B cell (primary cell): ENCODE results near the gene SNRNP48. TPM values are rescaled to one million over a fixed set of nuclear protein-coding genes. Genes with fewer than 3 reads are reported as not detected.

Experiments
- ATAC-seq: fragments of 200-7000 bp; cut with Tn5 transposase; one replicate; pipeline ENCODE4 v1.10.0; 2021; ENCODE audit warnings: low read depth, mild to moderate bottlenecking, moderate number of reproducible peaks, moderate library complexity
- CTCF ChIA-PET: fragments of 350-600 bp; sonication (Branson Sonifier 250); formaldehyde crosslinking; loops from one replicate; lab custom pipeline; 2021; ENCODE audit warnings: antibody characterized with exemption, inconsistent platforms; lab: Charles Lee
- POLR2A ChIA-PET: fragments of 350-600 bp; sonication (Branson Sonifier 250); formaldehyde crosslinking; loops from one replicate; lab custom pipeline; 2021; ENCODE audit warnings: antibody characterized with exemption; lab: Charles Lee
- DNase-seq: peaks from one replicate; pipeline ENCODE4 v3.0.0; 2013
- H2AFZ ChIP-seq: 2 replicates; pipeline ENCODE4 v1.6.1; 2012; ENCODE audit warnings: mild to moderate bottlenecking, low read depth, low read length; ENCODE audit not compliant: insufficient read depth, poor library complexity, severe bottlenecking
- H3K27ac ChIP-seq, 2 donors: 1 replicate in 1 of 2; 2 replicates in 1 of 2; pipeline ENCODE4 v1.5.1; 2012 to 2013; ENCODE audit warnings: low read length in 2 of 2, mild to moderate bottlenecking in 2 of 2, moderate library complexity in 1 of 2
- H3K27me3 ChIP-seq, 4 experiments: fragments of 200-600 bp in 1 of 4; sonication (generic) in 1 of 4; replicated peaks in 1 of 4; 1 replicate in 2 of 4; 2 replicates in 2 of 4; pipeline versions ENCODE4 v1.6.1 to v1.7.0; 2013 to 2016; ENCODE audit warnings: low read length in 3 of 4, mild to moderate bottlenecking in 2 of 4, mixed read lengths in 1 of 4, moderate library complexity in 1 of 4; ENCODE audit not compliant: insufficient read depth in 4 of 4, control insufficient read depth in 3 of 4; ENCODE audit errors: control extremely low read depth in 1 of 4
- H3K36me3 ChIP-seq, 2 experiments: replicated peaks in 1 of 2; 1 replicate in 1 of 2; 2 replicates in 1 of 2; pipeline versions ENCODE4 v1.6.1 to v1.7.1; 2013; ENCODE audit warnings: low read length in 1 of 2; ENCODE audit not compliant: insufficient read depth in 2 of 2, control insufficient read depth in 1 of 2; ENCODE audit errors: control extremely low read depth in 1 of 2, extremely low read depth in 1 of 2
- H3K4me1 ChIP-seq, 2 donors: fragments of 200-600 bp in 1 of 2; sonication (generic) in 1 of 2; 1 replicate in 1 of 2; 2 replicates in 1 of 2; pipeline versions ENCODE4 v1.5.1 to v1.6.1; 2013 to 2017; ENCODE audit warnings: low read length in 2 of 2; ENCODE audit not compliant: control insufficient read depth in 2 of 2, insufficient read depth in 2 of 2
- H3K4me2 ChIP-seq: replicated peaks from 2 replicates; pipeline ENCODE3; 2012; ENCODE audit warnings: mild to moderate bottlenecking, low read depth, low read length; ENCODE audit not compliant: poor library complexity, severe bottlenecking
- H3K4me3 ChIP-seq, 5 experiments: fragments of 200-600 bp in 1 of 5; sonication (generic) in 1 of 5; 1 replicate in 3 of 5; 2 replicates in 2 of 5; pipeline versions ENCODE4 v1.5.1 to v1.7.0; 2011 to 2016; ENCODE audit warnings: low read length in 4 of 5, mild to moderate bottlenecking in 4 of 5, low read depth in 2 of 5, control low read depth in 1 of 5, moderate library complexity in 1 of 5; ENCODE audit not compliant: insufficient read depth in 1 of 5; ENCODE audit errors: control extremely low read depth in 1 of 5, extremely low read depth in 1 of 5
- H3K79me2 ChIP-seq: fragments of 200-600 bp; sonication (generic); one replicate; pipeline ENCODE4 v1.6.0; 2016; ENCODE audit warnings: low read length; ENCODE audit not compliant: control insufficient read depth, insufficient read depth
- H3K9ac ChIP-seq: fragments of 200-600 bp; sonication (generic); 2 replicates; pipeline ENCODE4 v1.6.1; 2017; ENCODE audit warnings: mild to moderate bottlenecking, low read length, moderate library complexity
- H3K9me3 ChIP-seq, 3 donors: one replicate each; pipeline versions ENCODE4 v1.6.1 to v1.7.1; 2013; ENCODE audit warnings: low read length in 2 of 3; ENCODE audit not compliant: control insufficient read depth in 2 of 3, insufficient read depth in 1 of 3; ENCODE audit errors: control extremely low read depth in 1 of 3
- H4K20me1 ChIP-seq: 2 replicates; pipeline ENCODE4 v1.6.0; 2012; ENCODE audit warnings: mild to moderate bottlenecking, low read length; ENCODE audit not compliant: insufficient read depth, control insufficient read depth, poor library complexity, severe bottlenecking
- H3K27ac Mint-ChIP-seq: one replicate; pipeline ENCODE4 v1.8.0; 2021; ENCODE audit warnings: mixed read lengths
- H3K27me3 Mint-ChIP-seq: one replicate; pipeline ENCODE4 v1.8.0; 2021; ENCODE audit warnings: mixed read lengths
- H3K4me1 Mint-ChIP-seq: one replicate; pipeline ENCODE4 v1.8.0; 2021; ENCODE audit warnings: mixed read lengths
- H3K4me3 Mint-ChIP-seq: one replicate; pipeline ENCODE4 v1.8.0; 2021; ENCODE audit warnings: mixed read lengths
- H3K9me3 Mint-ChIP-seq: one replicate; pipeline ENCODE4 v1.8.0; 2022; ENCODE audit warnings: mixed read lengths; ENCODE audit not compliant: insufficient read depth
- EZH2 ChIP-seq: IDR thresholded peaks from 2 replicates; pipeline ENCODE4 v1.6.1; 2012; ENCODE audit warnings: borderline replicate concordance, low read depth, mild to moderate bottlenecking, moderate library complexity, low read length; ENCODE audit not compliant: insufficient read depth, poor library complexity, severe bottlenecking
- WGBS: methylation state at CpG from one replicate; pipeline ENCODE4 v1.1.5; 2013; ENCODE audit warnings: missing lambda C conversion rate; ENCODE audit not compliant: insufficient coverage; 5-methylcytosine and 5-hydroxymethylcytosine counted together
- intact Hi-C: fragments of 100-400 bp; cut with micrococcal nuclease; formaldehyde crosslinking; loops from one replicate; pipeline ENCODE4 v1.10.0; 2022
- polyA minus RNA-seq: library from RNA; depleted of rRNA, polyadenylated mRNA; stranded (reverse); fragments of >200 nt; gene quantifications from 2 replicates; pipeline ENCODE4 v1.2.3, GENCODE V29; 2012
- polyA plus RNA-seq: library from polyadenylated mRNA; depleted of rRNA; stranded (reverse); fragments of >200 nt; gene quantifications from 2 replicates; pipeline ENCODE4 v1.2.3, GENCODE V29; 2012
- total RNA-seq, 2 donors: library from RNA; stranded (reverse); fragments of 120-200 nt in 1 of 2; gene quantifications; 1 replicate in 1 of 2; 2 replicates in 1 of 2; pipeline versions ENCODE4 v1.2.3 to v1.2.4, GENCODE V29; 2013 to 2022
- TF ChIP-seq, protein P1 (sequence below): fragments of 200-600 bp; IDR thresholded peaks from one replicate; pipeline ENCODE4 v1.8.0; 2022; ENCODE audit warnings: antibody characterized with exemption, mild to moderate bottlenecking

The SNRNP48 gene, protein sequence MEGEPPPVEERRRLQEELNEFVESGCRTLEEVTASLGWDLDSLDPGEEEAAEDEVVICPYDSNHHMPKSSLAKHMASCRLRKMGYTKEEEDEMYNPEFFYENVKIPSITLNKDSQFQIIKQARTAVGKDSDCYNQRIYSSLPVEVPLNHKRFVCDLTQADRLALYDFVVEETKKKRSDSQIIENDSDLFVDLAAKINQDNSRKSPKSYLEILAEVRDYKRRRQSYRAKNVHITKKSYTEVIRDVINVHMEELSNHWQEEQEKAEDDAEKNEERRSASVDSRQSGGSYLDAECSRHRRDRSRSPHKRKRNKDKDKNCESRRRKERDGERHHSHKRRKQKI
- total RNA-seq (22.9 and 25.3 TPM in 2 replicates), polyA plus RNA-seq (8.9 and 11.7 TPM in 2 replicates), polyA minus RNA-seq (4.9 and 8.0 TPM in 2 replicates)
- 16.2 TPM for total RNA-seq (2013)

DNA sequence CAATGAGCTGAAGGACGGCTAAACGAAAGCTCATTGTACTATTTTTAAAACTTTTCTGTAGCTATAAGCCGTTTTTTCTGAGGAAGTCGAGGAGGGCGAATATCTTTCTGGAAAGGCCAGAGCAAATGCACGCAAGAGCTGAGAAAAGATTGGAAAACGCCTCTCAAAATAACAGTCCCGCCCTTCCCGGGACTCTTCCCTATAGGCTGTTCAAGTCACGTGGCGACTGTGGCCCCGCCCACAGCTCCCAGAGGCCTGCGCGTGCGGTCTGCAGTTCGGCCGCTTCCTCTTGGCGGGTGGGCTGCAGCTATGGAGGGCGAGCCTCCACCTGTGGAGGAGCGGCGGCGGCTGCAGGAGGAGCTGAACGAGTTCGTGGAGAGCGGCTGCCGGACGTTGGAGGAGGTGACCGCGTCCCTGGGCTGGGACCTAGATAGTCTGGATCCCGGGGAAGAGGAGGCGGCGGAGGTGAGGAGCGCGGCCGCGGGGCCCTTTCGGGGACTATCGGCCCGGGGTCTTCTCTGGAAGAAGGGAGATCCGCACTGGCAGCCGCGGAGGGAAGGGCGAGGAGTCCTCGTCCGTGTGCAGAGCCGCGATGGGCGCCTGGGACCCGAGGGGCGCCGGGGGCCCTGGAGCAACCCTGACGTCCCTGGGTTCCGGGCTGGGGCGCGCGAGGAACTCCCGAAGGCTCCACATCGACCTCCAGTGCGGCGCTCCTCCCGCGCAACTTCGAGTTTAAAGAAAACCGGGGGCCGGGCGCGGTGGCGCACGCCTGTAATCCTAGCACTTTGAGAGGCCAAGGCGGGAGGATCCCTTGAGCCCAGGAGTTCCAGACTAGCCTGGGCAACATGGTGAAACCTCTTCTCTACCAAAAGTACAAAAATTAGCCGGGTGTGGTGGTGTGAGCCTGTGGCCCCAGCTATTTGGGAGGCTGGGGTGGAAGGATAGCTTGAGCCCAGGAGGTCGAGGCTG, at the start of gene SNRNP48:
Gene SNRNP48, plus strand, starts transcription at position 250 of the 969 bp plus-strand sequence. Its CDS starts 60 bp downstream, at position 310.
- Histone ChIP-seq H3K79me2 (peaks cover 41% of the 10 kb centered on the region), H2AFZ (peak within 1 kb of the TSS; percentile 95), H3K9ac (peak within 1 kb of the TSS; percentile 88), H4K20me1 (peaks cover 18% of the 10 kb centered on the region), H3K27me3 (no peaks in the 10 kb centered on the region), H3K9me3 (no peaks in the 10 kb centered on the region), H3K4me1 (peaks cover 21 to 27% of the 10 kb centered on the region in 2 donors), H3K4me3 (peak within 1 kb of the TSS; percentile 67 to 97 (median 87)), H3K4me2 (peak within 1 kb of the TSS; percentile 79), H3K36me3 (peaks cover 0 to 12% of the 10 kb centered on the region in 2 experiments), H3K27ac (peak within 1 kb of the TSS; percentile 23 to 62)
- intact Hi-C loops, result loop anchor here (1.0 kb wide), 4 partner anchors 201 to 474 kb away; partner anchors contain the start of genes BLOC1S5, CAGE1, RIOK1 and SSR1
- no peaks in the 10 kb centered on the region for H3K9me3 Mint-ChIP-seq
- peak within 1 kb of the TSS; percentile 96 for H3K27ac Mint-ChIP-seq
- peaks cover 35% of the 10 kb centered on the region for H3K4me1 Mint-ChIP-seq
- no peaks in the 10 kb centered on the region for H3K27me3 Mint-ChIP-seq
- DNase-seq (peak; percentile 93), ATAC-seq (peak; percentile 100)
- H3K4me3 Mint-ChIP-seq, result peak within 1 kb of the TSS; percentile 100
- TF ChIP-seq, protein P1, sequence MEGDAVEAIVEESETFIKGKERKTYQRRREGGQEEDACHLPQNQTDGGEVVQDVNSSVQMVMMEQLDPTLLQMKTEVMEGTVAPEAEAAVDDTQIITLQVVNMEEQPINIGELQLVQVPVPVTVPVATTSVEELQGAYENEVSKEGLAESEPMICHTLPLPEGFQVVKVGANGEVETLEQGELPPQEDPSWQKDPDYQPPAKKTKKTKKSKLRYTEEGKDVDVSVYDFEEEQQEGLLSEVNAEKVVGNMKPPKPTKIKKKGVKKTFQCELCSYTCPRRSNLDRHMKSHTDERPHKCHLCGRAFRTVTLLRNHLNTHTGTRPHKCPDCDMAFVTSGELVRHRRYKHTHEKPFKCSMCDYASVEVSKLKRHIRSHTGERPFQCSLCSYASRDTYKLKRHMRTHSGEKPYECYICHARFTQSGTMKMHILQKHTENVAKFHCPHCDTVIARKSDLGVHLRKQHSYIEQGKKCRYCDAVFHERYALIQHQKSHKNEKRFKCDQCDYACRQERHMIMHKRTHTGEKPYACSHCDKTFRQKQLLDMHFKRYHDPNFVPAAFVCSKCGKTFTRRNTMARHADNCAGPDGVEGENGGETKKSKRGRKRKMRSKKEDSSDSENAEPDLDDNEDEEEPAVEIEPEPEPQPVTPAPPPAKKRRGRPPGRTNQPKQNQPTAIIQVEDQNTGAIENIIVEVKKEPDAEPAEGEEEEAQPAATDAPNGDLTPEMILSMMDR, result no peak
- TF ChIP-seq EZH2, result no peak
- ChIA-PET CTCF (interaction anchor here (1.0 to 3.4 kb wide), 4 partner anchors 16 to 315 kb away, joined by 3 to 16 read pairs (median 6); no protein-coding TSS in a partner anchor), POLR2A (no interaction called here)
- under 1% methylated on average over 66 of the region's 72 CpGs for WGBS
